IMR-90 (cell line): Measurements from ENCODE around the gene RIC8A. TPM values are rescaled to one million over a fixed set of nuclear protein-coding genes. Genes with fewer than 3 reads are reported as not detected.

Source experiments
- ATAC-seq: fragments of 200-7000 bp; cut with Tn5 transposase; 2 replicates; pipeline ENCODE4 v1.9.1; 2020; ENCODE audit warnings: low read depth, mild to moderate bottlenecking, moderate library complexity
- BruUV-seq: library from RNA; stranded (reverse); fragments of 400-500 nt; replicated peaks from 2 replicates; lab custom pipeline; 2021; lab: Mats Ljungman, UMichigan
- CTCF ChIA-PET: fragments of 300-600 bp; formaldehyde crosslinking; extraction: SDS; loops from one replicate; lab custom pipeline; 2021; ENCODE audit warnings: antibody characterized with exemption; lab: Yijun Ruan, JAX
- POLR2A ChIA-PET: fragments of 300-600 bp; sonication (Branson Sonifier 250); formaldehyde crosslinking; loops from one replicate; lab custom pipeline; 2022; ENCODE audit warnings: antibody characterized with exemption; ENCODE audit not compliant: unreplicated experiment; lab: Charles Lee
- DNase-seq: peaks from one replicate; pipeline ENCODE4 v3.0.0; 2013
- H2AFZ ChIP-seq: replicated peaks from 2 replicates; pipeline ENCODE3; 2013; ENCODE audit warnings: low read length, mild to moderate bottlenecking; ENCODE audit not compliant: poor library complexity
- H2AK5ac ChIP-seq: 2 replicates; pipeline ENCODE4 v1.6.1; 2013; ENCODE audit warnings: low read depth, low read length, inconsistent platforms
- H2AK9ac ChIP-seq: replicated peaks from 2 replicates; pipeline ENCODE3; 2013; ENCODE audit warnings: mild to moderate bottlenecking, low read depth, low read length, moderate library complexity; ENCODE audit not compliant: poor library complexity
- H2BK120ac ChIP-seq: 2 replicates; pipeline ENCODE4 v1.6.1; 2013; ENCODE audit warnings: low read depth, low read length, inconsistent platforms
- H2BK15ac ChIP-seq: 3 replicates; pipeline ENCODE4 v1.6.1; 2013; ENCODE audit warnings: low read depth, low read length, inconsistent platforms
- H2BK20ac ChIP-seq: 2 replicates; pipeline ENCODE4 v1.6.1; 2013; ENCODE audit warnings: low read depth, mild to moderate bottlenecking, inconsistent platforms, low read length, moderate library complexity
- H2BK5ac ChIP-seq: 2 replicates; pipeline ENCODE4 v1.6.1; 2013; ENCODE audit warnings: mild to moderate bottlenecking, low read depth, low read length, inconsistent platforms; ENCODE audit not compliant: poor library complexity, severe bottlenecking
- H3K14ac ChIP-seq: replicated peaks from 2 replicates; pipeline ENCODE4 v1.6.1; 2013; ENCODE audit warnings: low read depth, low read length, inconsistent platforms
- H3K18ac ChIP-seq: 2 replicates; pipeline ENCODE4 v1.6.1; 2013; ENCODE audit warnings: low read depth, low read length, control low read depth
- H3K23ac ChIP-seq: 2 replicates; pipeline ENCODE4 v1.6.1; 2013; ENCODE audit warnings: low read depth, low read length, inconsistent platforms
- H3K27ac ChIP-seq: 2 replicates; pipeline ENCODE4 v1.5.1; 2013; ENCODE audit warnings: mild to moderate bottlenecking, control low read depth, low read length; ENCODE audit not compliant: insufficient read depth
- H3K27me3 ChIP-seq: 2 replicates; pipeline ENCODE4 v1.6.1; 2013; ENCODE audit warnings: low read length; ENCODE audit not compliant: control insufficient read depth, insufficient read depth
- H3K36me3 ChIP-seq: 2 replicates; pipeline ENCODE4 v1.6.1; 2013; ENCODE audit warnings: low read length, mixed read lengths; ENCODE audit not compliant: control insufficient read depth, insufficient read depth
- H3K4ac ChIP-seq: 2 replicates; pipeline ENCODE4 v1.6.1; 2013; ENCODE audit warnings: low read depth, low read length, inconsistent platforms
- H3K4me1 ChIP-seq: 2 replicates; pipeline ENCODE4 v1.6.1; 2013; ENCODE audit warnings: low read length, mixed read lengths; ENCODE audit not compliant: control insufficient read depth, insufficient read depth
- H3K4me2 ChIP-seq: 2 replicates; pipeline ENCODE4 v1.6.1; 2013; ENCODE audit warnings: low read depth, mild to moderate bottlenecking, control low read depth, low read length, moderate library complexity
- H3K4me3 ChIP-seq: 2 replicates; pipeline ENCODE4 v1.5.1; 2013; ENCODE audit warnings: low read depth, mild to moderate bottlenecking, control low read depth, low read length, moderate library complexity; ENCODE audit not compliant: insufficient read depth
- H3K56ac ChIP-seq: 2 replicates; pipeline ENCODE4 v1.6.1; 2013; ENCODE audit warnings: low read length, inconsistent platforms; ENCODE audit not compliant: insufficient read depth; ENCODE audit errors: extremely low read depth
- H3K79me1 ChIP-seq, 2 experiments: 2 replicates each; pipeline ENCODE4 v1.6.1; 2013; ENCODE audit warnings: low read length in 2 of 2, inconsistent platforms in 1 of 2, low read depth in 1 of 2
- H3K9ac ChIP-seq: 2 replicates; pipeline ENCODE4 v1.6.1; 2013; ENCODE audit warnings: low read depth, low read length, control low read depth
- H3K9me1 ChIP-seq: 2 replicates; pipeline ENCODE4 v1.6.1; 2013; ENCODE audit warnings: low read length, inconsistent platforms; ENCODE audit not compliant: insufficient read depth
- H3K9me3 ChIP-seq: 2 replicates; pipeline ENCODE4 v1.6.1; 2013; ENCODE audit warnings: low read length; ENCODE audit not compliant: control insufficient read depth, insufficient read depth
- H4K20me1 ChIP-seq: 2 replicates; pipeline ENCODE4 v1.6.1; 2013; ENCODE audit warnings: low read length, inconsistent platforms; ENCODE audit not compliant: insufficient read depth
- H4K5ac ChIP-seq: 2 replicates; pipeline ENCODE4 v1.6.1; 2013; ENCODE audit warnings: mild to moderate bottlenecking, low read depth, low read length, control low read depth
- H4K8ac ChIP-seq, 2 experiments: 2 replicates each; pipeline ENCODE4 v1.6.1; 2013; ENCODE audit warnings: low read depth in 2 of 2, low read length in 2 of 2, control low read depth in 1 of 2, inconsistent platforms in 1 of 2
- H4K91ac ChIP-seq: 2 replicates; pipeline ENCODE4 v1.6.1; 2013; ENCODE audit warnings: low read depth, low read length, inconsistent platforms; ENCODE audit not compliant: insufficient read depth
- BHLHE40 ChIP-seq: fragments of 150-350 bp; IDR thresholded peaks from 2 replicates; pipeline ENCODE4 v1.6.1; 2016; ENCODE audit warnings: mild to moderate bottlenecking, low read depth, low read length
- CEBPB ChIP-seq: IDR thresholded peaks from 2 replicates; pipeline ENCODE4 v1.6.1; 2012; ENCODE audit warnings: low read depth, low read length, improper control_type of control experiment
- CHD1 ChIP-seq: IDR thresholded peaks from 2 replicates; pipeline ENCODE4 v1.6.1; 2012; ENCODE audit warnings: low read depth, low read length, improper control_type of control experiment
- MAFK ChIP-seq: IDR thresholded peaks from 2 replicates; pipeline ENCODE4 v1.6.1; 2012; ENCODE audit warnings: low read depth, low read length, improper control_type of control experiment
- MAZ ChIP-seq: IDR thresholded peaks from 2 replicates; pipeline ENCODE4 v1.6.1; 2012; ENCODE audit warnings: low read depth, mild to moderate bottlenecking, low read length, improper control_type of control experiment, moderate library complexity, borderline replicate concordance
- MXI1 ChIP-seq: IDR thresholded peaks from 2 replicates; pipeline ENCODE4 v1.6.1; 2012; ENCODE audit warnings: low read depth, mild to moderate bottlenecking, low read length, moderate library complexity, borderline replicate concordance
- POLR2A ChIP-seq: IDR thresholded peaks from 2 replicates; pipeline ENCODE4 v1.6.1; 2012; ENCODE audit warnings: mild to moderate bottlenecking, low read depth, low read length
- RAD21 ChIP-seq: IDR thresholded peaks from 2 replicates; pipeline ENCODE4 v1.6.1; 2012; ENCODE audit warnings: low read length, improper control_type of control experiment
- RFX5 ChIP-seq: IDR thresholded peaks from 2 replicates; pipeline ENCODE4 v1.8.0; 2012; ENCODE audit warnings: low read depth, mild to moderate bottlenecking, low read length, moderate library complexity
- SMC3 ChIP-seq: fragments of 150-350 bp; IDR thresholded peaks from 2 replicates; pipeline ENCODE4 v1.6.1; 2016; ENCODE audit warnings: low read depth, mild to moderate bottlenecking, antibody characterized with exemption, low read length, moderate library complexity
- USF2 ChIP-seq: fragments of 150-350 bp; IDR thresholded peaks from 2 replicates; pipeline ENCODE4 v1.6.1; 2017; ENCODE audit warnings: mild to moderate bottlenecking, antibody characterized with exemption, low read length, low read depth
- WGBS, 2 experiments: methylation state at CpG; one replicate each; pipeline versions ENCODE4 v1.1.5 to v1.1.7; 2013; ENCODE audit warnings: missing lambda C conversion rate in 2 of 2; ENCODE audit not compliant: insufficient read length in 1 of 2; ENCODE audit errors: extremely low coverage in 2 of 2; 5-methylcytosine and 5-hydroxymethylcytosine counted together
- dilution Hi-C: fragments of 300-500 bp; cut with HindIII; formaldehyde crosslinking; loops from one replicate; pipeline ENCODE4 v1.14.3; 2018; ENCODE audit warnings: low sequenced_read_pairs; ENCODE audit not compliant: unreplicated experiment
- in situ Hi-C: fragments of 300-500 bp; cut with MboI; formaldehyde crosslinking; loops from 3 replicates; pipeline ENCODE4 v1.14.3; 2019; ENCODE audit warnings: low sequenced_read_pairs, inconsistent platforms, mixed read lengths
- intact Hi-C: fragments of 100-400 bp; cut with micrococcal nuclease; formaldehyde crosslinking; loops from 2 replicates; pipeline ENCODE4 v1.10.0; 2022
- polyA plus RNA-seq, 3 experiments: library from polyadenylated mRNA; depleted of rRNA; stranded (reverse); fragments of >200 nt; gene quantifications; 2 replicates each; pipeline ENCODE4 v1.2.3, GENCODE V29; 2012; ENCODE audit warnings: low replicate concordance in 1 of 3
- total RNA-seq: library from RNA; depleted of rRNA; stranded (reverse); fragments of >200 nt; gene quantifications from 2 replicates; pipeline ENCODE4 v1.2.3, GENCODE V29; 2012
- TF ChIP-seq, protein P1 (sequence below): fragments of 150-350 bp; IDR thresholded peaks from 2 replicates; pipeline ENCODE4 v1.6.1; 2016; ENCODE audit warnings: low read depth, mild to moderate bottlenecking, low read length, moderate library complexity, borderline replicate concordance

RIC8A gene
- total and polyA plus RNA-seq, 2 of the 4 experiments (the other 2 are of a cell fraction) = 129 to 188 TPM

- Histone ChIP-seq H2BK15ac (peak overlapping the region; percentile 87), H3K4ac (peak overlapping the region; percentile 97), H3K9me3 (no peaks in the 10 kb centered on the region), H3K27ac (peak overlapping the region; percentile 82), H3K79me1 (peaks cover 35 to 82% of the 10 kb centered on the region in 2 experiments), H3K9me1 (peaks cover 18% of the 10 kb centered on the region), H2BK120ac (peak overlapping the region; percentile 86), H3K18ac (peak overlapping the region; percentile 36; the same call in 1 of the 2 replicates), H3K36me3 (peaks cover 58% of the 10 kb centered on the region), H4K5ac (peak overlapping the region; percentile 70), H4K8ac (peak overlapping the region; percentile 36 to 85), H3K14ac (peak overlapping the region; percentile 87), H3K4me2 (peak overlapping the region; percentile 86), H4K91ac (peak overlapping the region; percentile 93), H3K4me3 (peak overlapping the region; percentile 70), H3K56ac (peak overlapping the region; percentile 77), H2BK5ac (peak overlapping the region; percentile 91), H2AK5ac (peak overlapping the region; percentile 97), H4K20me1 (peaks cover 72% of the 10 kb centered on the region), H3K4me1 (peaks cover 25% of the 10 kb centered on the region), H2BK20ac (peak overlapping the region; percentile 80), H3K23ac (peak overlapping the region; percentile 84), H3K27me3 (no peaks in the 10 kb centered on the region), H2AFZ (peak overlapping the region; percentile 29), H2AK9ac (peak overlapping the region; percentile 99), H3K9ac (peak overlapping the region; percentile 90)
- dilution Hi-C loops (no loop called here), in situ Hi-C loops (no loop called here), intact Hi-C loops (no loop called here)
- no TSS peak for BruUV-seq
- no CpG with 5 or more reads among the region's 9 CpGs for WGBS, 2 experiments
- peak; percentile 88 for DNase-seq
- ChIA-PET CTCF (no interaction called here), POLR2A (no interaction called here)
- no peak for TF ChIP-seq USF2
- TF ChIP-seq CHD1 = no peak
- TF ChIP-seq MAFK = no peak
- TF ChIP-seq RAD21 = no peak
- TF ChIP-seq, protein P1, sequence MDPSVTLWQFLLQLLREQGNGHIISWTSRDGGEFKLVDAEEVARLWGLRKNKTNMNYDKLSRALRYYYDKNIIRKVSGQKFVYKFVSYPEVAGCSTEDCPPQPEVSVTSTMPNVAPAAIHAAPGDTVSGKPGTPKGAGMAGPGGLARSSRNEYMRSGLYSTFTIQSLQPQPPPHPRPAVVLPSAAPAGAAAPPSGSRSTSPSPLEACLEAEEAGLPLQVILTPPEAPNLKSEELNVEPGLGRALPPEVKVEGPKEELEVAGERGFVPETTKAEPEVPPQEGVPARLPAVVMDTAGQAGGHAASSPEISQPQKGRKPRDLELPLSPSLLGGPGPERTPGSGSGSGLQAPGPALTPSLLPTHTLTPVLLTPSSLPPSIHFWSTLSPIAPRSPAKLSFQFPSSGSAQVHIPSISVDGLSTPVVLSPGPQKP = no peak
- peak; percentile 71 for TF ChIP-seq POLR2A
- no peak for TF ChIP-seq BHLHE40
- TF ChIP-seq SMC3 = no peak; the same call in 1 of the 2 replicates
- TF ChIP-seq CEBPB = no peak
- TF ChIP-seq RFX5 = no peak
- TF ChIP-seq MXI1 = no peak
- peak; percentile 43; the same call in 1 of the 2 replicates for TF ChIP-seq MAZ
- peak; percentile 31 for ATAC-seq
Measured at GRCh38 chr11:210122-210802, 2.8 kb downstream of the RIC8A start.
